WTC11 (cell line): Measurements from ENCODE around the gene EPX. TPM values are rescaled to one million over a fixed set of nuclear protein-coding genes. Genes with fewer than 3 reads are reported as not detected.

Experiments
- ATAC-seq: fragments of 200-7000 bp; cut with Tn5 transposase; 2 replicates; pipeline ENCODE4 v1.10.0; 2021; ENCODE audit warnings: mild to moderate bottlenecking, moderate library complexity
- CTCF ChIA-PET: fragments of 300-600 bp; sonication (Branson Sonifier 250); formaldehyde crosslinking; loops from one replicate; lab custom pipeline; 2021; ENCODE audit warnings: antibody characterized with exemption; lab: Charles Lee
- POLR2A ChIA-PET: fragments of 350-600 bp; sonication (Branson Sonifier 250); formaldehyde crosslinking; loops from one replicate; lab custom pipeline; 2021; ENCODE audit warnings: antibody characterized with exemption; lab: Charles Lee
- DNase-seq: peaks from one replicate; pipeline ENCODE4 v3.0.0; 2021; ENCODE audit warnings: low spot score
- H3K27ac Mint-ChIP-seq: 2 replicates; pipeline ENCODE4 v1.8.0; 2021; ENCODE audit warnings: mixed read lengths
- H3K27me3 Mint-ChIP-seq: 2 replicates; pipeline ENCODE4 v1.8.0; 2021; ENCODE audit warnings: low read depth, mild to moderate bottlenecking, moderate library complexity, mixed read lengths
- H3K36me3 Mint-ChIP-seq: 2 replicates; pipeline ENCODE4 v1.8.0; 2021; ENCODE audit warnings: mixed read lengths
- H3K4me1 Mint-ChIP-seq: 2 replicates; pipeline ENCODE4 v1.8.0; 2022; ENCODE audit warnings: mixed read lengths
- H3K4me3 Mint-ChIP-seq: 2 replicates; pipeline ENCODE4 v1.8.0; 2021; ENCODE audit warnings: mild to moderate bottlenecking, moderate library complexity, mixed read lengths
- H3K9me3 Mint-ChIP-seq: 2 replicates; pipeline ENCODE4 v1.8.0; 2021; ENCODE audit warnings: mixed read lengths
- ATF1 ChIP-seq: sonication (generic); formaldehyde crosslinking; IDR thresholded peaks from 2 replicates; pipeline ENCODE4 v1.8.1; 2023; ENCODE audit warnings: mild to moderate bottlenecking, moderate library complexity, missing genetic modification reagents
- ATF3 ChIP-seq: sonication (generic); formaldehyde crosslinking; conservative IDR thresholded peaks from 2 replicates; pipeline ENCODE4 v1.8.1; 2022; ENCODE audit warnings: mild to moderate bottlenecking, missing genetic modification reagents
- CREM ChIP-seq: sonication (generic); formaldehyde crosslinking; IDR thresholded peaks from 2 replicates; pipeline ENCODE4 v1.8.1; 2022; ENCODE audit warnings: mild to moderate bottlenecking, missing genetic modification reagents, moderate library complexity
- ETV6 ChIP-seq: sonication (generic); formaldehyde crosslinking; IDR thresholded peaks from 2 replicates; pipeline ENCODE4 v1.8.1; 2022; ENCODE audit warnings: mild to moderate bottlenecking, missing genetic modification reagents
- KAT7 ChIP-seq: sonication (generic); formaldehyde crosslinking; IDR thresholded peaks from 2 replicates; pipeline ENCODE4 v1.8.1; 2023; ENCODE audit warnings: missing genetic modification reagents, mild to moderate bottlenecking, borderline replicate concordance
- MXD4 ChIP-seq: fragments of 250-450 bp; sonication (Bioruptor Pico); IDR thresholded peaks from 2 replicates; pipeline ENCODE4 v1.8.0; 2021; ENCODE audit warnings: mild to moderate bottlenecking, moderate library complexity, borderline replicate concordance
- NR3C1 ChIP-seq: sonication (generic); formaldehyde crosslinking; conservative IDR thresholded peaks from 2 replicates; pipeline ENCODE4 v1.8.1; 2023; ENCODE audit warnings: low read depth, mild to moderate bottlenecking, missing genetic modification reagents
- OVOL2 ChIP-seq: fragments of 250-450 bp; sonication (Bioruptor Pico); IDR thresholded peaks from 2 replicates; pipeline ENCODE4 v1.9.0; 2021; ENCODE audit warnings: mild to moderate bottlenecking, borderline replicate concordance
- PREB ChIP-seq: sonication (generic); formaldehyde crosslinking; IDR thresholded peaks from 2 replicates; pipeline ENCODE4 v1.8.1; 2022; ENCODE audit warnings: mild to moderate bottlenecking, missing genetic modification reagents, moderate library complexity, borderline replicate concordance
- RELA ChIP-seq: sonication (generic); formaldehyde crosslinking; IDR thresholded peaks from 2 replicates; pipeline ENCODE4 v1.8.1; 2022; ENCODE audit warnings: missing genetic modification reagents, mild to moderate bottlenecking, borderline replicate concordance
- SOX15 ChIP-seq: fragments of 250-450 bp; sonication (Bioruptor Pico); IDR thresholded peaks from 2 replicates; pipeline ENCODE4 v1.9.0; 2021; ENCODE audit warnings: mild to moderate bottlenecking
- TEAD4 ChIP-seq: sonication (generic); formaldehyde crosslinking; IDR thresholded peaks from 2 replicates; pipeline ENCODE4 v1.8.0; 2022; ENCODE audit warnings: mild to moderate bottlenecking, missing genetic modification reagents
- ZNF121 ChIP-seq: sonication (generic); formaldehyde crosslinking; IDR thresholded peaks from 2 replicates; pipeline ENCODE4 v1.8.0; 2023; ENCODE audit warnings: missing genetic modification reagents
- ZNF232 ChIP-seq: sonication (generic); formaldehyde crosslinking; IDR thresholded peaks from 2 replicates; pipeline ENCODE4 v1.8.0; 2022; ENCODE audit warnings: mild to moderate bottlenecking, missing genetic modification reagents
- ZNF396 ChIP-seq: fragments of 250-450 bp; sonication (Bioruptor Pico); IDR thresholded peaks from 2 replicates; pipeline ENCODE4 v1.8.0; 2021; ENCODE audit warnings: mild to moderate bottlenecking, moderate library complexity, borderline replicate concordance
- total RNA-seq: library from RNA; stranded (reverse); gene quantifications from 3 replicates; pipeline ENCODE4 v1.2.3, GENCODE V29; 2021
- TF ChIP-seq, protein P1 (sequence below): sonication (generic); formaldehyde crosslinking; IDR thresholded peaks from 2 replicates; pipeline ENCODE4 v1.8.1; 2023; ENCODE audit warnings: mild to moderate bottlenecking, missing genetic modification reagents, borderline replicate concordance
- TF ChIP-seq, protein P2 (sequence below): sonication (generic); formaldehyde crosslinking; IDR thresholded peaks from 2 replicates; pipeline ENCODE4 v1.8.1; 2022; ENCODE audit warnings: low read depth, missing genetic modification reagents, borderline replicate concordance
- TF ChIP-seq, protein P3 (sequence below): fragments of 250-450 bp; sonication (Bioruptor Pico); IDR thresholded peaks from 2 replicates; pipeline ENCODE4 v1.8.0; 2021; ENCODE audit warnings: mild to moderate bottlenecking
- TF ChIP-seq, protein P4 (sequence below): sonication (generic); formaldehyde crosslinking; IDR thresholded peaks from 2 replicates; pipeline ENCODE4 v1.8.1; 2023; ENCODE audit warnings: mild to moderate bottlenecking, missing genetic modification reagents

Gene EPX
- total RNA-seq, 1 experiment from 2014 or later: not detected

DNA sequence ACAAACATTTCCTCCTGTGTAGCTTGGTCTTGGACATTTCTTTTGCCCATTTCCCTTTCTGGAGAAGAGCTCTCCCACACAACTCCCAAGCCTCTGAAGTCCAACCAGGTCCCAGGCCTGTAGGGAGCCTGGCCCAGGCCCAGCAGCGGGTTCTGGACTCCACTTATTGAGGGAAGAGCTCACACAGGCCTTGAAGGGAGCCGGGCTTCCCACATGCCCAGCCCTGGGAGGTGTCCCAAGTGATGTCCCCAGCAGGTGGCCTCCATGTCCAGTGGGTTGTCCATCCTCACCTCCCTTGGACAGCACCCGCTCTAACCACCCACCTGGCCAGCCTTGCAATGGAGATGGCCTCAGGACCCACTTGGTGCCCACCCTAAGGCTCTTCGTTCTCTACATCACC lies 5.9 kb upstream of the EPX start (continued):
- TF ChIP-seq ETV6 (CRISPR knock-in tag) (no peak), CREM (CRISPR knock-in tag) (no peak), SOX15 (CRISPR knock-in tag) (no peak)
- TF ChIP-seq, all 79 proteins: peak for 0

DNA sequence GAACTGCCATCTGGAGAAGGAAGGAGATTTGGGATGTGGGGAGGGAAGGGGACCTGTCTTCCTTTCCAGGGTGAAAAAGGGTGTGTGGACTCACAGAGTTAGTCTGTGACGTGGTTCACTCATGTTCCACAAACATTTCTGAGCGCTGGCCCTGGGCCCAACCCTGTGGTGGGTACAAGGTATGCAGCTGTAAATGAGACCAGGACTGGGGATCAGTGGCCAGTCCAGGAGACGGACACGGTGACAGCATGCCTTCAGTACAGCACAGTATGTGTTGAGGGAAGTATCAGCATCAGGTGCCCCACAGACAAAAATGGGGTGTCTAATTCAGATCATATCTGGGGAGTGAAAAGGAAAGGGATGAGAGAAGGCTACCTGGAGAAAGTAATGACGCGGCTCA lies 5.5 kb upstream of the EPX start:
- ChIA-PET POLR2A (no interaction called here), CTCF (interaction anchor here (2.1 kb wide), 1 partner anchor 13 kb away, joined by 9 read pairs; no protein-coding TSS in a partner anchor)
- H3K4me1 Mint-ChIP-seq: peaks cover 14% of the 10 kb centered on the region
- TF ChIP-seq ZNF121 (CRISPR knock-in tag) (no peak), RELA (no peak), OVOL2 (no peak), ETV6 (CRISPR knock-in tag) (no peak), ZNF232 (no peak), TEAD4 (CRISPR knock-in tag) (no peak), PREB (no peak), ZNF396 (CRISPR knock-in tag) (no peak)
- TF ChIP-seq, protein P1, sequence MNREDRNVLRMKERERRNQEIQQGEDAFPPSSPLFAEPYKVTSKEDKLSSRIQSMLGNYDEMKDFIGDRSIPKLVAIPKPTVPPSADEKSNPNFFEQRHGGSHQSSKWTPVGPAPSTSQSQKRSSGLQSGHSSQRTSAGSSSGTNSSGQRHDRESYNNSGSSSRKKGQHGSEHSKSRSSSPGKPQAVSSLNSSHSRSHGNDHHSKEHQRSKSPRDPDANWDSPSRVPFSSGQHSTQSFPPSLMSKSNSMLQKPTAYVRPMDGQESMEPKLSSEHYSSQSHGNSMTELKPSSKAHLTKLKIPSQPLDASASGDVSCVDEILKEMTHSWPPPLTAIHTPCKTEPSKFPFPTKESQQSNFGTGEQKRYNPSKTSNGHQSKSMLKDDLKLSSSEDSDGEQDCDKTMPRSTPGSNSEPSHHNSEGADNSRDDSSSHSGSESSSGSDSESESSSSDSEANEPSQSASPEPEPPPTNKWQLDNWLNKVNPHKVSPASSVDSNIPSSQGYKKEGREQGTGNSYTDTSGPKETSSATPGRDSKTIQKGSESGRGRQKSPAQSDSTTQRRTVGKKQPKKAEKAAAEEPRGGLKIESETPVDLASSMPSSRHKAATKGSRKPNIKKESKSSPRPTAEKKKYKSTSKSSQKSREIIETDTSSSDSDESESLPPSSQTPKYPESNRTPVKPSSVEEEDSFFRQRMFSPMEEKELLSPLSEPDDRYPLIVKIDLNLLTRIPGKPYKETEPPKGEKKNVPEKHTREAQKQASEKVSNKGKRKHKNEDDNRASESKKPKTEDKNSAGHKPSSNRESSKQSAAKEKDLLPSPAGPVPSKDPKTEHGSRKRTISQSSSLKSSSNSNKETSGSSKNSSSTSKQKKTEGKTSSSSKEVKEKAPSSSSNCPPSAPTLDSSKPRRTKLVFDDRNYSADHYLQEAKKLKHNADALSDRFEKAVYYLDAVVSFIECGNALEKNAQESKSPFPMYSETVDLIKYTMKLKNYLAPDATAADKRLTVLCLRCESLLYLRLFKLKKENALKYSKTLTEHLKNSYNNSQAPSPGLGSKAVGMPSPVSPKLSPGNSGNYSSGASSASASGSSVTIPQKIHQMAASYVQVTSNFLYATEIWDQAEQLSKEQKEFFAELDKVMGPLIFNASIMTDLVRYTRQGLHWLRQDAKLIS (CRISPR knock-in tag): no peak
- TF ChIP-seq, protein P2, sequence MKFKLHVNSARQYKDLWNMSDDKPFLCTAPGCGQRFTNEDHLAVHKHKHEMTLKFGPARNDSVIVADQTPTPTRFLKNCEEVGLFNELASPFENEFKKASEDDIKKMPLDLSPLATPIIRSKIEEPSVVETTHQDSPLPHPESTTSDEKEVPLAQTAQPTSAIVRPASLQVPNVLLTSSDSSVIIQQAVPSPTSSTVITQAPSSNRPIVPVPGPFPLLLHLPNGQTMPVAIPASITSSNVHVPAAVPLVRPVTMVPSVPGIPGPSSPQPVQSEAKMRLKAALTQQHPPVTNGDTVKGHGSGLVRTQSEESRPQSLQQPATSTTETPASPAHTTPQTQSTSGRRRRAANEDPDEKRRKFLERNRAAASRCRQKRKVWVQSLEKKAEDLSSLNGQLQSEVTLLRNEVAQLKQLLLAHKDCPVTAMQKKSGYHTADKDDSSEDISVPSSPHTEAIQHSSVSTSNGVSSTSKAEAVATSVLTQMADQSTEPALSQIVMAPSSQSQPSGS (CRISPR knock-in tag): no peak
- TF ChIP-seq, protein P3, sequence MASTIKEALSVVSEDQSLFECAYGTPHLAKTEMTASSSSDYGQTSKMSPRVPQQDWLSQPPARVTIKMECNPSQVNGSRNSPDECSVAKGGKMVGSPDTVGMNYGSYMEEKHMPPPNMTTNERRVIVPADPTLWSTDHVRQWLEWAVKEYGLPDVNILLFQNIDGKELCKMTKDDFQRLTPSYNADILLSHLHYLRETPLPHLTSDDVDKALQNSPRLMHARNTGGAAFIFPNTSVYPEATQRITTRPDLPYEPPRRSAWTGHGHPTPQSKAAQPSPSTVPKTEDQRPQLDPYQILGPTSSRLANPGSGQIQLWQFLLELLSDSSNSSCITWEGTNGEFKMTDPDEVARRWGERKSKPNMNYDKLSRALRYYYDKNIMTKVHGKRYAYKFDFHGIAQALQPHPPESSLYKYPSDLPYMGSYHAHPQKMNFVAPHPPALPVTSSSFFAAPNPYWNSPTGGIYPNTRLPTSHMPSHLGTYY (CRISPR knock-in tag): no peak
- no peaks in the 10 kb centered on the region for H3K36me3 Mint-ChIP-seq
- no peaks in the 10 kb centered on the region for H3K9me3 Mint-ChIP-seq
- ATAC-seq (no peak), DNase-seq (no peak)
- no peak overlapping the region for H3K27ac Mint-ChIP-seq
- H3K27me3 Mint-ChIP-seq: peaks cover 6% of the 10 kb centered on the region; the same call in 1 of the 2 replicates
- no peak overlapping the region for H3K4me3 Mint-ChIP-seq

GRCh38 chr17:58187675-58188074 lies 4.9 kb upstream of the EPX start:
- TF ChIP-seq KAT7: no peak
- no peak for TF ChIP-seq NR3C1
- TF ChIP-seq, protein P4, sequence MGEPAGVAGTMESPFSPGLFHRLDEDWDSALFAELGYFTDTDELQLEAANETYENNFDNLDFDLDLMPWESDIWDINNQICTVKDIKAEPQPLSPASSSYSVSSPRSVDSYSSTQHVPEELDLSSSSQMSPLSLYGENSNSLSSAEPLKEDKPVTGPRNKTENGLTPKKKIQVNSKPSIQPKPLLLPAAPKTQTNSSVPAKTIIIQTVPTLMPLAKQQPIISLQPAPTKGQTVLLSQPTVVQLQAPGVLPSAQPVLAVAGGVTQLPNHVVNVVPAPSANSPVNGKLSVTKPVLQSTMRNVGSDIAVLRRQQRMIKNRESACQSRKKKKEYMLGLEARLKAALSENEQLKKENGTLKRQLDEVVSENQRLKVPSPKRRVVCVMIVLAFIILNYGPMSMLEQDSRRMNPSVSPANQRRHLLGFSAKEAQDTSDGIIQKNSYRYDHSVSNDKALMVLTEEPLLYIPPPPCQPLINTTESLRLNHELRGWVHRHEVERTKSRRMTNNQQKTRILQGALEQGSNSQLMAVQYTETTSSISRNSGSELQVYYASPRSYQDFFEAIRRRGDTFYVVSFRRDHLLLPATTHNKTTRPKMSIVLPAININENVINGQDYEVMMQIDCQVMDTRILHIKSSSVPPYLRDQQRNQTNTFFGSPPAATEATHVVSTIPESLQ (CRISPR knock-in tag): no peak
- no peak for TF ChIP-seq ATF3 (CRISPR knock-in tag)
- TF ChIP-seq ATF1 (CRISPR knock-in tag): no peak
- no peak for TF ChIP-seq MXD4
- DNase-seq (no peak), ATAC-seq (no peak)
- Mint-ChIP-seq H3K4me3 (no peak overlapping the region), H3K27ac (no peak overlapping the region), H3K27me3 (peaks cover 6% of the 10 kb centered on the region; the same call in 1 of the 2 replicates), H3K9me3 (no peaks in the 10 kb centered on the region), H3K36me3 (no peaks in the 10 kb centered on the region), H3K4me1 (peaks cover 14% of the 10 kb centered on the region)
- ChIA-PET CTCF (no interaction called here), POLR2A (no interaction called here)
